Fibroblast of lung (primary cell): ENCODE results near the gene METAP1D. TPM values are rescaled to one million over a fixed set of nuclear protein-coding genes. Genes with fewer than 3 reads are reported as not detected.

Experiments
- DNase-seq, 2 donors: peaks; one replicate each; pipeline versions ENCODE4 v3.0.0 to v3.0.0-alpha.2; 2010; ENCODE audit warnings: low read depth in 2 of 2
- H2AFZ ChIP-seq: 2 replicates; pipeline ENCODE4 v1.5.1; 2012; ENCODE audit warnings: low read length, control low read depth, inconsistent platforms
- H3K27ac ChIP-seq: 2 replicates; pipeline ENCODE4 v1.5.1; 2011; ENCODE audit warnings: low read length, control low read depth; ENCODE audit not compliant: insufficient read depth
- H3K27me3 ChIP-seq: 2 replicates; pipeline ENCODE4 v1.5.1; 2011; ENCODE audit warnings: mild to moderate bottlenecking, low read length; ENCODE audit not compliant: control insufficient read depth, insufficient read depth
- H3K36me3 ChIP-seq: 2 replicates; pipeline ENCODE4 v1.5.1; 2011; ENCODE audit warnings: low read length; ENCODE audit not compliant: control insufficient read depth, insufficient read depth
- H3K4me1 ChIP-seq: 2 replicates; pipeline ENCODE4 v1.5.1; 2011; ENCODE audit warnings: low read length; ENCODE audit not compliant: control insufficient read depth, insufficient read depth; ENCODE audit errors: extremely low read depth
- H3K4me2 ChIP-seq: 2 replicates; pipeline ENCODE4 v1.5.1; 2011; ENCODE audit warnings: low read length, control low read depth; ENCODE audit not compliant: insufficient read depth; ENCODE audit errors: extremely low read depth
- H3K4me3 ChIP-seq, 4 experiments: fragments of 200-600 bp in 1 of 4; sonication (generic) in 1 of 4; replicated peaks in 1 of 4; 2 replicates each; pipeline ENCODE4 v1.5.1; 2011 to 2016; ENCODE audit warnings: low read length in 4 of 4, low read depth in 3 of 4, mild to moderate bottlenecking in 3 of 4, control low read depth in 2 of 4, inconsistent platforms in 1 of 4, mixed read lengths in 1 of 4; ENCODE audit not compliant: insufficient read depth in 1 of 4; ENCODE audit errors: control extremely low read depth in 1 of 4
- H3K79me2 ChIP-seq: 2 replicates; pipeline ENCODE4 v1.5.1; 2012; ENCODE audit warnings: mild to moderate bottlenecking, low read length, inconsistent platforms; ENCODE audit not compliant: control insufficient read depth, insufficient read depth
- H3K9ac ChIP-seq: 2 replicates; pipeline ENCODE4 v1.5.1; 2011; ENCODE audit warnings: mild to moderate bottlenecking, low read length, control low read depth; ENCODE audit not compliant: insufficient read depth
- H3K9me3 ChIP-seq: 2 replicates; pipeline ENCODE4 v1.5.1; 2012; ENCODE audit warnings: low read depth, low read length; ENCODE audit not compliant: control insufficient read depth, insufficient read depth
- H4K20me1 ChIP-seq: 2 replicates; pipeline ENCODE4 v1.5.1; 2011; ENCODE audit warnings: low read length; ENCODE audit not compliant: control insufficient read depth, insufficient read depth; ENCODE audit errors: extremely low read depth
- EZH2 ChIP-seq: IDR thresholded peaks from 2 replicates; pipeline ENCODE4 v1.5.1; 2012; ENCODE audit warnings: low read length, control low read depth, mild to moderate bottlenecking; ENCODE audit errors: missing control alignments
- polyA plus RNA-seq, 2 donors: library from polyadenylated mRNA; depleted of rRNA in 1 of 2; stranded (reverse) in 1 of 2; unstranded in 1 of 2; fragments of >200 nt; gene quantifications; 2 replicates each; pipeline ENCODE4 v1.2.1, GENCODE V29; 2011 to 2012; ENCODE audit warnings: missing spikeins in 1 of 2
- total RNA-seq: library from RNA; depleted of rRNA; stranded (reverse); fragments of >200 nt; gene quantifications from 2 replicates; pipeline ENCODE4 v1.2.1, GENCODE V29; 2014
- TF ChIP-seq, protein P1 (sequence below), 2 donors: IDR thresholded peaks in 1 of 2; conservative IDR thresholded peaks in 1 of 2; 1 replicate in 1 of 2; 2 replicates in 1 of 2; pipeline ENCODE4 v1.5.1; 2011 to 2012; ENCODE audit warnings: low read length in 2 of 2, control low read depth in 1 of 2, inconsistent platforms in 1 of 2, low read depth in 1 of 2, mild to moderate bottlenecking in 1 of 2

Gene METAP1D
- total and polyA plus RNA-seq, 2 donors (not counting 1 experiment from before 2014, with no cell fraction given) = 6.7 to 6.8 TPM

DNA sequence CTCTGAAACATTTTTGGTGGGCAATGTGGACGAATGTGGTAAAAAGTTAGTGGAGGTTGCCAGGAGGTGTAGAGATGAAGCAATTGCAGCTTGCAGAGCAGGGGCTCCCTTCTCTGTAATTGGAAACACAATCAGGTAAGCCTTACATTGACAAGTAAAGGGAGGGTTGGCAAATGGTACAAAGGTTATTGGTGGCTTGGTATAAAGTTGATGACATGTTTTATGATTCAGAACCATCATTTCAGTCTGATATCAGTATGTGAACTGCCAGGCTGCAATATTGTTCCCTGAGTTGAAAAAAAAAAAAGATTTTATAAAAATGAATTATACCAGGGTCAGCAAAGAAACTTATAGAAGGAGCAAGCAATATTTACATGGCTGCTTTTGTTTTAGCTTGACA, 71.2 kb downstream of the METAP1D start:
- TF ChIP-seq, protein P1, sequence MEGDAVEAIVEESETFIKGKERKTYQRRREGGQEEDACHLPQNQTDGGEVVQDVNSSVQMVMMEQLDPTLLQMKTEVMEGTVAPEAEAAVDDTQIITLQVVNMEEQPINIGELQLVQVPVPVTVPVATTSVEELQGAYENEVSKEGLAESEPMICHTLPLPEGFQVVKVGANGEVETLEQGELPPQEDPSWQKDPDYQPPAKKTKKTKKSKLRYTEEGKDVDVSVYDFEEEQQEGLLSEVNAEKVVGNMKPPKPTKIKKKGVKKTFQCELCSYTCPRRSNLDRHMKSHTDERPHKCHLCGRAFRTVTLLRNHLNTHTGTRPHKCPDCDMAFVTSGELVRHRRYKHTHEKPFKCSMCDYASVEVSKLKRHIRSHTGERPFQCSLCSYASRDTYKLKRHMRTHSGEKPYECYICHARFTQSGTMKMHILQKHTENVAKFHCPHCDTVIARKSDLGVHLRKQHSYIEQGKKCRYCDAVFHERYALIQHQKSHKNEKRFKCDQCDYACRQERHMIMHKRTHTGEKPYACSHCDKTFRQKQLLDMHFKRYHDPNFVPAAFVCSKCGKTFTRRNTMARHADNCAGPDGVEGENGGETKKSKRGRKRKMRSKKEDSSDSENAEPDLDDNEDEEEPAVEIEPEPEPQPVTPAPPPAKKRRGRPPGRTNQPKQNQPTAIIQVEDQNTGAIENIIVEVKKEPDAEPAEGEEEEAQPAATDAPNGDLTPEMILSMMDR (conservative IDR thresholded peaks at IDR 0.05 in 1 of 2, IDR thresholded peaks at IDR 0.05 in 1 of 2; ENCODE audit: low read depth in 1 of 2, low read length in 2 of 2) = no peak
- no peak for TF ChIP-seq EZH2
- H3K27ac ChIP-seq = no peak overlapping the region
- H3K4me2 ChIP-seq = no peak overlapping the region

DNA sequence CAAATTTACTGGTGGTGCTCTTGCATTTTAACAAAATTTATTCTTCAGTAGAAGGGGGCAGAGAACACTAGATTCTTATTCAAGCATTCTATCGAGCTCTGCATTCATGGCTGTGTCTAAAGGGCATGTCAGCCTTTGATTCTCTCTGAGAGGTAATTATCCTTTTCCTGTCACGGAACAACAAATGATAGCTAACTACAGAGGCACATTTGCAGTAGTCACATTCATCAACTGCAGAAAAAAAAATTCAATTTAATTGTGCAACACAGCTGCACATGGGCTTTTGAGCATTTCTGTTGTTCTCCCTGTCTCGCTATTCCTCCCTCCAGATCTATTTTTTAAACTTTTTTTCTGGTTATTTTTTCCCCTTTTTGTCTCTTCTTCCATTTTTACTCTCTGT, 72.5 kb downstream of the METAP1D start:
- Histone ChIP-seq H3K36me3 (no peaks in the 10 kb centered on the region), H3K4me1 (no peaks in the 10 kb centered on the region), H3K9me3 (no peaks in the 10 kb centered on the region), H4K20me1 (no peaks in the 10 kb centered on the region), H3K27me3 (no peaks in the 10 kb centered on the region), H2AFZ (no peak overlapping the region), H3K9ac (no peak overlapping the region), H3K79me2 (no peaks in the 10 kb centered on the region), H3K27ac (no peak overlapping the region), H3K4me3 (no peak overlapping the region), H3K4me2 (no peak overlapping the region)
- DNase-seq = no peak
- TF ChIP-seq, protein P1 (conservative IDR thresholded peaks at IDR 0.05 in 1 of 2, IDR thresholded peaks at IDR 0.05 in 1 of 2; ENCODE audit: low read depth in 1 of 2, low read length in 2 of 2) = no peak
- no peak for TF ChIP-seq EZH2

More for the DNA sequence above, 71.2 kb downstream of the METAP1D start:
- Histone ChIP-seq H3K4me3 (no peak overlapping the region), H3K4me1 (no peaks in the 10 kb centered on the region), H4K20me1 (no peaks in the 10 kb centered on the region), H3K36me3 (no peaks in the 10 kb centered on the region), H3K9me3 (no peaks in the 10 kb centered on the region), H2AFZ (no peak overlapping the region), H3K79me2 (no peaks in the 10 kb centered on the region), H3K9ac (no peak overlapping the region), H3K27me3 (no peaks in the 10 kb centered on the region)
- DNase-seq = no peak

DNA sequence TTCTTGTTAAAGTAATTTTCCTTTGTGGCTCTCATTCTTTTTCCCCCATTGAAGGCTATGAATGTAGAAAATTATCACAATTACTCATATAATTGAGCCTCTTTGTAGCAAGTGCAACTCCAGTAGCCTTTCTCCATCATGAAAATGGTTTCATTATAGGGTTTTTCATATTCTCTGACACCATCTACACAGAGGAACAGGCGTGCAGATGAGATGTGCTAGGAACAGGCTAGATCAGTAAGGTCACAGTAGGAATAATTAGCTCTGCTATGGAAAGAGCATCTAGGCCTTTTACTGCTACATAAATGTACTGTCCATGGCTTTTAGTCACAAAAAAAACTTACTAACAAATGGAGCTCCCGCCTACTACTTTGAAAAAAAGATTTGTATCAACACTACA, 73.0 kb downstream of the METAP1D start:
- H3K27me3 ChIP-seq = no peaks in the 10 kb centered on the region
- no peak for DNase-seq
- H3K36me3 ChIP-seq = no peaks in the 10 kb centered on the region
- no peak overlapping the region for H3K27ac ChIP-seq
- TF ChIP-seq EZH2 = no peak
- TF ChIP-seq, protein P1 (conservative IDR thresholded peaks at IDR 0.05 in 1 of 2, IDR thresholded peaks at IDR 0.05 in 1 of 2; ENCODE audit: low read depth in 1 of 2, low read length in 2 of 2) = no peak
- no peaks in the 10 kb centered on the region for H4K20me1 ChIP-seq
- no peaks in the 10 kb centered on the region for H3K79me2 ChIP-seq
- H3K4me3 ChIP-seq = no peak overlapping the region
- H3K9me3 ChIP-seq = no peaks in the 10 kb centered on the region
- H3K4me2 ChIP-seq = no peak overlapping the region
- no peak overlapping the region for H2AFZ ChIP-seq
- H3K9ac ChIP-seq = no peak overlapping the region
- H3K4me1 ChIP-seq = no peaks in the 10 kb centered on the region
